H1 (cell line): ENCODE results near the gene TNC. TPM values are rescaled to one million over a fixed set of nuclear protein-coding genes. Genes with fewer than 3 reads are reported as not detected.

Experiments
- CTCF ChIA-PET: fragments of 300-600 bp; sonication (Branson Sonifier 250); formaldehyde crosslinking; loops from one replicate; lab custom pipeline; 2021; ENCODE audit not compliant: partially characterized antibody; lab: Charles Lee
- POLR2A ChIA-PET: fragments of 300-600 bp; sonication (Branson Sonifier 250); formaldehyde crosslinking; loops from one replicate; lab custom pipeline; 2021; ENCODE audit warnings: inconsistent platforms; ENCODE audit not compliant: partially characterized antibody; lab: Charles Lee
- DNase-seq, 2 experiments: peaks; one replicate each; pipeline versions ENCODE4 v3.0.0 to v3.0.0-alpha.2; 2010 to 2022; ENCODE audit warnings: low spot score in 2 of 2, low read depth in 1 of 2, mixed read lengths in 1 of 2
- FAIRE-seq: peaks from 2 replicates; lab custom pipeline; 2011; peaks lifted over from hg19 to GRCh38; lab: Jason Lieb, UNC
- H2AFZ ChIP-seq: 2 replicates; pipeline ENCODE4 v1.8.1; 2012; ENCODE audit warnings: low read length, inconsistent platforms
- H2AK5ac ChIP-seq: 2 replicates; pipeline ENCODE4 v1.6.1; 2013; ENCODE audit warnings: low read depth, low read length
- H2BK120ac ChIP-seq: replicated peaks from 2 replicates; pipeline ENCODE3; 2013; ENCODE audit warnings: low read depth, low read length, inconsistent platforms
- H2BK12ac ChIP-seq: 2 replicates; pipeline ENCODE4 v1.6.1; 2013; ENCODE audit warnings: low read depth, low read length
- H2BK15ac ChIP-seq: 2 replicates; pipeline ENCODE4 v1.6.1; 2013; ENCODE audit warnings: low read length
- H2BK20ac ChIP-seq: 2 replicates; pipeline ENCODE4 v1.6.1; 2013; ENCODE audit warnings: low read length
- H2BK5ac ChIP-seq: 2 replicates; pipeline ENCODE4 v1.6.1; 2013; ENCODE audit warnings: low read depth, low read length
- H3K14ac ChIP-seq: 2 replicates; pipeline ENCODE4 v1.6.1; 2013; ENCODE audit warnings: inconsistent platforms; ENCODE audit not compliant: insufficient read length
- H3K18ac ChIP-seq: 2 replicates; pipeline ENCODE4 v1.6.1; 2013; ENCODE audit warnings: low read length; ENCODE audit errors: extremely low read depth
- H3K23ac ChIP-seq: 2 replicates; pipeline ENCODE4 v1.6.1; 2013; ENCODE audit warnings: inconsistent platforms; ENCODE audit not compliant: insufficient read length
- H3K23me2 ChIP-seq: 2 replicates; pipeline ENCODE4 v1.6.1; 2013; ENCODE audit warnings: low read depth, low read length
- H3K27ac ChIP-seq: 2 replicates; pipeline ENCODE4 v1.6.1; 2011; ENCODE audit warnings: low read depth, low read length, inconsistent platforms
- H3K27me3 ChIP-seq, 4 experiments: replicated peaks in 1 of 4; 1 replicate in 1 of 4; 2 replicates in 3 of 4; pipeline versions ENCODE4 v1.6.1 to v1.8.1; 2011 to 2013; ENCODE audit warnings: low read length in 3 of 4, mild to moderate bottlenecking in 3 of 4, inconsistent platforms in 2 of 4, mixed read lengths in 2 of 4, moderate library complexity in 1 of 4; ENCODE audit not compliant: control insufficient read depth in 3 of 4, insufficient read depth in 3 of 4; ENCODE audit errors: extremely low read depth in 1 of 4
- H3K36me3 ChIP-seq, 4 experiments: 2 replicates each; pipeline versions ENCODE4 v1.6.1 to v1.8.1; 2011 to 2013; ENCODE audit warnings: mild to moderate bottlenecking in 4 of 4, low read length in 3 of 4, moderate library complexity in 2 of 4, control low read depth in 1 of 4, inconsistent platforms in 1 of 4; ENCODE audit not compliant: insufficient read depth in 4 of 4, control insufficient read depth in 2 of 4
- H3K4ac ChIP-seq: replicated peaks from 2 replicates; pipeline ENCODE3; 2013; ENCODE audit warnings: low read length, low read depth, mixed read lengths, inconsistent platforms; ENCODE audit not compliant: insufficient read length
- H3K4me1 ChIP-seq, 4 experiments: replicated peaks in 1 of 4; 1 replicate in 1 of 4; 2 replicates in 3 of 4; pipeline versions ENCODE4 v1.6.1 to v1.8.1; 2011 to 2013; ENCODE audit warnings: low read length in 3 of 4, inconsistent platforms in 2 of 4, mixed read lengths in 1 of 4; ENCODE audit not compliant: insufficient read depth in 4 of 4, control insufficient read depth in 3 of 4
- H3K4me2 ChIP-seq, 2 experiments: 2 replicates each; pipeline versions ENCODE4 v1.6.1 to v1.8.1; 2011 to 2013; ENCODE audit warnings: low read depth in 2 of 2, low read length in 2 of 2, control low read depth in 1 of 2, inconsistent platforms in 1 of 2, mild to moderate bottlenecking in 1 of 2; ENCODE audit not compliant: insufficient read depth in 1 of 2
- H3K4me3 ChIP-seq, 4 experiments: fragments of 200-600, 300-600 bp in 1 of 4; sonication (generic), shearing (Covaris generic), sonication (Bioruptor Twin) in 1 of 4; 2 replicates each; pipeline versions ENCODE4 v1.5.1 to v1.8.1; 2011 to 2016; ENCODE audit warnings: low read length in 4 of 4, low read depth in 3 of 4, control low read depth in 2 of 4, inconsistent platforms in 2 of 4, mild to moderate bottlenecking in 2 of 4, mixed read lengths in 1 of 4, moderate library complexity in 1 of 4; ENCODE audit not compliant: insufficient read depth in 2 of 4; ENCODE audit errors: extremely low read depth in 1 of 4
- H3K56ac ChIP-seq: replicated peaks from 2 replicates; pipeline ENCODE3; 2013; ENCODE audit warnings: low read depth, mild to moderate bottlenecking, mixed read lengths, low read length, inconsistent platforms; ENCODE audit not compliant: insufficient read length
- H3K79me1 ChIP-seq: 2 replicates; pipeline ENCODE4 v1.6.1; 2013; ENCODE audit warnings: low read depth, low read length, control low read depth
- H3K79me2 ChIP-seq, 2 experiments: 2 replicates each; pipeline versions ENCODE4 v1.6.1 to v1.8.1; 2012 to 2013; ENCODE audit warnings: low read length in 2 of 2, mild to moderate bottlenecking in 2 of 2, inconsistent platforms in 1 of 2; ENCODE audit not compliant: insufficient read depth in 2 of 2, control insufficient read depth in 1 of 2
- H3K9ac ChIP-seq, 4 experiments: replicated peaks in 1 of 4; 1 replicate in 1 of 4; 2 replicates in 3 of 4; pipeline versions ENCODE4 v1.6.1 to v1.8.1; 2011 to 2013; ENCODE audit warnings: low read depth in 3 of 4, low read length in 3 of 4, control low read depth in 2 of 4, mild to moderate bottlenecking in 2 of 4, moderate library complexity in 2 of 4, inconsistent platforms in 1 of 4; ENCODE audit errors: extremely low read depth in 1 of 4
- H3K9me3 ChIP-seq, 2 experiments: 2 replicates each; pipeline versions ENCODE4 v1.6.1 to v1.8.1; 2012 to 2013; ENCODE audit warnings: mild to moderate bottlenecking in 2 of 2, moderate library complexity in 2 of 2, control low read depth in 1 of 2, inconsistent platforms in 1 of 2, low read depth in 1 of 2, low read length in 1 of 2, mixed read lengths in 1 of 2; ENCODE audit not compliant: insufficient read depth in 2 of 2
- H4K20me1 ChIP-seq, 2 experiments: replicated peaks in 1 of 2; 2 replicates each; pipeline versions ENCODE3 to v1.8.1; 2011 to 2013; ENCODE audit warnings: inconsistent platforms in 2 of 2, low read length in 2 of 2, mild to moderate bottlenecking in 1 of 2; ENCODE audit not compliant: insufficient read depth in 2 of 2, control insufficient read depth in 1 of 2
- H4K5ac ChIP-seq: 2 replicates; pipeline ENCODE4 v1.6.1; 2013; ENCODE audit warnings: low read length, low read depth, mixed read lengths, inconsistent platforms; ENCODE audit not compliant: insufficient read length
- H4K8ac ChIP-seq: 2 replicates; pipeline ENCODE4 v1.8.0; 2013; ENCODE audit warnings: mild to moderate bottlenecking, moderate library complexity, low read length, inconsistent platforms; ENCODE audit not compliant: insufficient read depth; ENCODE audit errors: extremely low read depth
- H4K91ac ChIP-seq: replicated peaks from 2 replicates; pipeline ENCODE3; 2013; ENCODE audit warnings: low read length, mixed read lengths, inconsistent platforms; ENCODE audit not compliant: insufficient read length
- ASH2L ChIP-seq: fragments of 200-600, 300-600 bp; sonication (generic); IDR thresholded peaks from one replicate; pipeline ENCODE4 v1.7.1; 2017; ENCODE audit warnings: low read length
- BRCA1 ChIP-seq: IDR thresholded peaks from 2 replicates; pipeline ENCODE4 v1.6.1; 2012; ENCODE audit warnings: low read depth, low read length, improper control_type of control experiment
- CBX5 ChIP-seq: fragments of 300-800, 300-1000 bp; sonication (generic); IDR thresholded peaks from 2 replicates; pipeline ENCODE4 v1.7.1; 2016; ENCODE audit warnings: antibody characterized with exemption, low read length, low read depth
- CBX8 ChIP-seq: fragments of 300-800, 300-1000 bp; sonication (generic); IDR thresholded peaks from 2 replicates; pipeline ENCODE4 v1.7.1; 2016; ENCODE audit warnings: low read depth, low read length, borderline replicate concordance
- EP300 ChIP-seq, 2 experiments: IDR thresholded peaks; 1 replicate in 1 of 2; 2 replicates in 1 of 2; pipeline ENCODE4 v1.6.1; 2011 to 2012; ENCODE audit warnings: low read depth in 2 of 2, low read length in 2 of 2, mild to moderate bottlenecking in 2 of 2, borderline replicate concordance in 1 of 2, inconsistent platforms in 1 of 2, moderate library complexity in 1 of 2
- GTF2F1 ChIP-seq: IDR thresholded peaks from 2 replicates; pipeline ENCODE4 v1.6.1; 2012; ENCODE audit warnings: low read depth, low read length, improper control_type of control experiment, borderline replicate concordance
- POU5F1 ChIP-seq: IDR thresholded peaks from 2 replicates; pipeline ENCODE4 v1.6.1; 2011; ENCODE audit warnings: low read depth, mild to moderate bottlenecking, low read length, moderate library complexity
- RNF2 ChIP-seq: fragments of 200-900, 300-1000 bp; sonication (generic); IDR thresholded peaks from 2 replicates; pipeline ENCODE4 v1.7.1; 2016; ENCODE audit warnings: borderline replicate concordance, low read depth, mild to moderate bottlenecking, antibody characterized with exemption, low read length; ENCODE audit not compliant: poor library complexity, severe bottlenecking; ENCODE audit errors: missing control alignments
- SAP30 ChIP-seq: fragments of 300-600 bp; sonication (generic); IDR thresholded peaks from 2 replicates; pipeline ENCODE4 v1.7.1; 2012; ENCODE audit warnings: low read length, moderate library complexity, mild to moderate bottlenecking, inconsistent platforms; ENCODE audit not compliant: insufficient read depth, insufficient replicate concordance
- SIX5 ChIP-seq: IDR thresholded peaks from 2 replicates; pipeline ENCODE4 v1.6.1; 2011; ENCODE audit warnings: mild to moderate bottlenecking, low read depth, low read length
- WGBS, 2 experiments: shearing (Covaris generic) in 1 of 2; methylation state at CpG; one replicate each; pipeline versions ENCODE4 v1.1.6 to v1.1.7; 2013 to 2015; ENCODE audit warnings: low lambda C conversion rate in 2 of 2, mixed read lengths in 2 of 2, inconsistent platforms in 1 of 2, low coverage in 1 of 2, missing lambda C conversion rate in 1 of 2; ENCODE audit not compliant: insufficient replicate concordance in 2 of 2, insufficient coverage in 1 of 2, insufficient read length in 1 of 2; ENCODE audit errors: extremely low coverage in 1 of 2, missing lambda C conversion rate in 1 of 2; 5-methylcytosine and 5-hydroxymethylcytosine counted together
- polyA plus RNA-seq, 7 experiments: library from polyadenylated mRNA; depleted of rRNA in 3 of 7; stranded (reverse) in 5 of 7; unstranded in 2 of 7; fragments of >200 nt in 5 of 7; fragments of 200-250 nt in 2 of 7; gene quantifications; 1 replicate in 5 of 7; 2 replicates in 1 of 7; 4 replicates in 1 of 7; pipeline versions ENCODE4 v1.2.1 to v1.2.3, GENCODE V29; 2011 to 2013; ENCODE audit warnings: missing spikeins in 2 of 7, mixed read lengths in 2 of 7
- total RNA-seq: library from RNA; stranded (reverse); fragmentation: NEBNext Ultra II Directional; extraction: Animal tissue kit (Norgen Biotek cat#: 25700); gene quantifications from 2 replicates; pipeline ENCODE4 v1.2.1, GENCODE V29; 2021
- TF ChIP-seq, protein P1 (sequence below), 3 experiments: IDR thresholded peaks; 1 replicate in 2 of 3; 2 replicates in 1 of 3; pipeline versions ENCODE4 v1.5.1 to v1.6.1; 2011; ENCODE audit warnings: low read length in 3 of 3, mild to moderate bottlenecking in 3 of 3, inconsistent platforms in 2 of 3, low read depth in 1 of 3, moderate library complexity in 1 of 3; ENCODE audit not compliant: insufficient read depth in 1 of 3; ENCODE audit errors: control extremely low read depth in 1 of 3

TNC gene
- total and polyA plus RNA-seq, 2 of the 8 experiments (the other 6 are each of a cell fraction or from before 2014, with no cell fraction given), result 6.2 to 11.4 TPM

DNA sequence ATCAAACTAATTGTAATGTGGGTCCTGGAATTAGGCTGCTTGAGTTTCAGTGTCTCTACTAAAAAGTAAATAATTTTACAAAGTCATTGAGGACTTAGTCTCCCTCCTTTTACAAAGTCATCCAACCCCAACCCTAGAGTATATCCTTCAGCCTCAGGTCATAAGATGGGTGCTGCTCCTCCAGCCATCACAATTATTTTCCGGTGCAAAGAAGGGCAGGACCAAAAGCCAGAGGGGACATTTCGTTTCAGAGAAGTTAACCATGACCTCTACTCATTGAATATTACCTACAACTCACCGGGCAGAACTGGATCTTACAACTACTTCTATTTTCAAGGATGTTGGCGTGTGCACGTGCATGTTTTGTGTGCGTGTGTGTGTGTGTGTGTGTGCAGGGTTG, 127.1 kb downstream of the TNC start:
- H2AK5ac ChIP-seq, result no peak overlapping the region
- no peak overlapping the region for H3K56ac ChIP-seq
- no peaks in the 10 kb centered on the region for H3K79me2 ChIP-seq
- no peak overlapping the region for H3K9ac ChIP-seq
- POLR2A ChIA-PET, result no interaction called here
- H2BK15ac ChIP-seq, result no peak overlapping the region
- H3K4me1 ChIP-seq, result no peaks in the 10 kb centered on the region; a peak in 1 of 7 replicates
- H3K14ac ChIP-seq, result no peak overlapping the region
- H3K4ac ChIP-seq, result no peak overlapping the region
- CTCF ChIA-PET, result no interaction called here
- H2BK5ac ChIP-seq, result no peak overlapping the region
- H3K23me2 ChIP-seq, result no peaks in the 10 kb centered on the region; the same call in 1 of the 2 replicates
- H3K9me3 ChIP-seq, result no peaks in the 10 kb centered on the region
- no peak for DNase-seq
- H4K91ac ChIP-seq, result no peak overlapping the region
- no peak overlapping the region for H2AFZ ChIP-seq
- H3K27ac ChIP-seq, result no peak overlapping the region
- no peaks in the 10 kb centered on the region for H3K79me1 ChIP-seq
- H2BK20ac ChIP-seq, result no peak overlapping the region
- no peaks in the 10 kb centered on the region for H4K20me1 ChIP-seq
- 0 out of 7 replicates have a peak, but pooled peaks cover 0 to 2% (median 0%) of the 10 kb centered on the region in 4 experiments for H3K27me3 ChIP-seq
- H4K8ac ChIP-seq, result no peak overlapping the region
- H3K18ac ChIP-seq, result no peak overlapping the region
- no peak overlapping the region for H4K5ac ChIP-seq
- H2BK120ac ChIP-seq, result no peak overlapping the region
- H3K23ac ChIP-seq, result no peak overlapping the region
- no peak overlapping the region for H3K4me2 ChIP-seq
- H3K36me3 ChIP-seq, result no peaks in the 10 kb centered on the region
- no peak for FAIRE-seq
- no peak overlapping the region for H2BK12ac ChIP-seq
- H3K4me3 ChIP-seq, result no peak overlapping the region
- WGBS, 2 experiments, result 88% methylated on average over 6 of the region's 6 CpGs; no CpG with 5 or more reads in 1 of the 2 experiments
- TF ChIP-seq RNF2, result no peak
- TF ChIP-seq BRCA1, result no peak
- no peak for TF ChIP-seq SIX5
- TF ChIP-seq SAP30, result no peak
- no peak for TF ChIP-seq GTF2F1
- TF ChIP-seq CBX8, result no peak
- TF ChIP-seq, protein P1, sequence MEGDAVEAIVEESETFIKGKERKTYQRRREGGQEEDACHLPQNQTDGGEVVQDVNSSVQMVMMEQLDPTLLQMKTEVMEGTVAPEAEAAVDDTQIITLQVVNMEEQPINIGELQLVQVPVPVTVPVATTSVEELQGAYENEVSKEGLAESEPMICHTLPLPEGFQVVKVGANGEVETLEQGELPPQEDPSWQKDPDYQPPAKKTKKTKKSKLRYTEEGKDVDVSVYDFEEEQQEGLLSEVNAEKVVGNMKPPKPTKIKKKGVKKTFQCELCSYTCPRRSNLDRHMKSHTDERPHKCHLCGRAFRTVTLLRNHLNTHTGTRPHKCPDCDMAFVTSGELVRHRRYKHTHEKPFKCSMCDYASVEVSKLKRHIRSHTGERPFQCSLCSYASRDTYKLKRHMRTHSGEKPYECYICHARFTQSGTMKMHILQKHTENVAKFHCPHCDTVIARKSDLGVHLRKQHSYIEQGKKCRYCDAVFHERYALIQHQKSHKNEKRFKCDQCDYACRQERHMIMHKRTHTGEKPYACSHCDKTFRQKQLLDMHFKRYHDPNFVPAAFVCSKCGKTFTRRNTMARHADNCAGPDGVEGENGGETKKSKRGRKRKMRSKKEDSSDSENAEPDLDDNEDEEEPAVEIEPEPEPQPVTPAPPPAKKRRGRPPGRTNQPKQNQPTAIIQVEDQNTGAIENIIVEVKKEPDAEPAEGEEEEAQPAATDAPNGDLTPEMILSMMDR (IDR thresholded peaks at IDR 0.05; ENCODE audit: control extremely low read depth in 1 of 3, insufficient read depth in 1 of 3, low read depth in 1 of 3, low read length in 3 of 3), result no peak
- no peak for TF ChIP-seq ASH2L
- no peak for TF ChIP-seq EP300 (IDR thresholded peaks at IDR 0.05; ENCODE audit: borderline replicate concordance in 1 of 2, low read depth in 2 of 2, low read length in 2 of 2)
- TF ChIP-seq CBX5, result no peak
- TF ChIP-seq POU5F1, result no peak
